ENCODE results near the gene PPP1R13L. TPM values are rescaled to one million over a fixed set of nuclear protein-coding genes. Genes with fewer than 3 reads are reported as not detected.
"Not testable (repeated sequence)": the region's sequence is repeated elsewhere in the genome, so short reads cannot be mapped to it uniquely, and the experiment has no call there.

The PPP1R13L gene
- total RNA-seq, 4 donors from 2014 or later = 0.51 to 30.2 (median 3.0) TPM

- Histone ChIP-seq H3K4me3 (no peak overlapping the region), H3K36me3 (no peaks in the 10 kb centered on the region), H3K27ac (no peak overlapping the region), H3K9me3 (no peaks in the 10 kb centered on the region), H3K27me3 (no peaks in the 10 kb centered on the region), H3K4me1 (no peaks in the 10 kb centered on the region)
- TF ChIP-seq POLR2A (IDR thresholded peaks at IDR 0.05) (no peak), CTCF (IDR thresholded peaks at IDR 0.05) (no peak)
- intact Hi-C loops (cut with DNase I; ENCODE audit: low total_unique reads) = no loop called here
- no peak for DNase-seq
Measured at GRCh38 chr19:45418802-45419201, 13.9 kb upstream of the PPP1R13L start.

GRCh38 chr19:45417151-45417550 lies 12.3 kb upstream of the PPP1R13L start:
- Histone ChIP-seq H3K4me1 (no peaks in the 10 kb centered on the region), H3K36me3 (no peaks in the 10 kb centered on the region), H3K27me3 (no peaks in the 10 kb centered on the region), H3K4me3 (no peak overlapping the region), H3K27ac (no peak overlapping the region), H3K9me3 (no peaks in the 10 kb centered on the region)
- intact Hi-C loops (cut with DNase I; ENCODE audit: low total_unique reads) = no loop called here
- DNase-seq = no peak
- TF ChIP-seq CTCF (IDR thresholded peaks at IDR 0.05) (no peak), POLR2A (IDR thresholded peaks at IDR 0.05) (no peak)

GRCh38 chr19:45414468-45414867 lies 9.6 kb upstream of the PPP1R13L start:
- Histone ChIP-seq H3K4me1 (no peaks in the 10 kb centered on the region), H3K36me3 (no peaks in the 10 kb centered on the region), H3K9me3 (no peaks in the 10 kb centered on the region), H3K27ac (no peak overlapping the region), H3K4me3 (no peak overlapping the region), H3K27me3 (no peaks in the 10 kb centered on the region)
- TF ChIP-seq CTCF (IDR thresholded peaks at IDR 0.05) = no peak
- TF ChIP-seq POLR2A (IDR thresholded peaks at IDR 0.05) = no peak
- intact Hi-C loops (cut with DNase I; ENCODE audit: low total_unique reads) = no loop called here
- no peak for DNase-seq

GRCh38 chr19:45413497-45413896 lies 8.6 kb upstream of the PPP1R13L start:
- no peaks in the 10 kb centered on the region for H3K36me3 ChIP-seq
- H3K4me3 ChIP-seq = no peak overlapping the region
- intact Hi-C loops (cut with DNase I; ENCODE audit: low total_unique reads) = no loop called here
- no peaks in the 10 kb centered on the region for H3K9me3 ChIP-seq
- no peak for DNase-seq
- H3K27ac ChIP-seq = no peak overlapping the region
- H3K4me1 ChIP-seq = no peaks in the 10 kb centered on the region
- no peak for TF ChIP-seq POLR2A (IDR thresholded peaks at IDR 0.05)
- no peak for TF ChIP-seq CTCF (IDR thresholded peaks at IDR 0.05)
- H3K27me3 ChIP-seq = no peaks in the 10 kb centered on the region

- H3K4me3 ChIP-seq; H3K9me3 ChIP-seq; intact Hi-C loops (cut with DNase I; ENCODE audit: low total_unique reads); H3K27me3 ChIP-seq; DNase-seq; H3K4me1 ChIP-seq; H3K27ac ChIP-seq; H3K36me3 ChIP-seq: not testable (repeated sequence)
Measured at GRCh38 chr19:45410330-45410729, 5.5 kb upstream of the PPP1R13L start.

- intact Hi-C loops (cut with DNase I; ENCODE audit: low total_unique reads) = no loop called here
- no peak for DNase-seq
- Histone ChIP-seq H3K4me1 (peaks cover 7 to 8% of the 10 kb centered on the region in 2 donors), H3K36me3 (no peaks in the 10 kb centered on the region), H3K4me3 (no peak overlapping the region), H3K27me3 (peaks cover 0 to under 1% of the 10 kb centered on the region in 2 donors), H3K27ac (no peak overlapping the region), H3K9me3 (no peaks in the 10 kb centered on the region)
- no peak for TF ChIP-seq CTCF (IDR thresholded peaks at IDR 0.05)
- no peak for TF ChIP-seq POLR2A (IDR thresholded peaks at IDR 0.05)
Measured at GRCh38 chr19:45409557-45409920, 4.7 kb upstream of the PPP1R13L start.

All from uterus (tissue), 4 donors.